NCI-H2227 (cell line): ENCODE measurements around the gene PLCG2.
"Not testable (repeated sequence)": the region's sequence is repeated elsewhere in the genome, so short reads cannot be mapped to it uniquely, and the experiment has no call there.

Experiments
- DNase-seq: peaks from one replicate; lab custom pipeline; 2025; ENCODE audit not compliant: unreplicated experiment; lab: John Stamatoyannopoulos, UW

The PLCG2 gene

GRCh38 chr16:81752876-81753227, 26.2 kb upstream of the PLCG2 start:
- DNase-seq: no peak

- DNase-seq: no peak
These were observed 24.2 kb upstream of the PLCG2 start for GRCh38 chr16:81754858-81755257.

GRCh38 chr16:81755915-81756614, 23.0 kb upstream of the PLCG2 start:
- DNase-seq: no peak

GRCh38 chr16:81756615-81757356, 22.3 kb upstream of the PLCG2 start:
- DNase-seq: no peak

GRCh38 chr16:81758376-81758775, 20.7 kb upstream of the PLCG2 start:
- DNase-seq: no peak

- DNase-seq: not testable (repeated sequence)
These were observed 16.8 kb upstream of the PLCG2 start for GRCh38 chr16:81762322-81762721.

- no peak for DNase-seq
These were observed 13.8 kb upstream of the PLCG2 start for GRCh38 chr16:81765111-81765919.

- no peak for DNase-seq
These were observed 13.1 kb upstream of the PLCG2 start for GRCh38 chr16:81765969-81766368.

- DNase-seq: no peak
These were observed 11.0 kb upstream of the PLCG2 start for GRCh38 chr16:81767987-81768592.

- DNase-seq: no peak
These were observed 9.1 kb upstream of the PLCG2 start for GRCh38 chr16:81770008-81770407.

GRCh38 chr16:81774348-81774747, 4.7 kb upstream of the PLCG2 start:
- no peak for DNase-seq

- DNase-seq: no peak
These were observed 3.5 kb upstream of the PLCG2 start for GRCh38 chr16:81775570-81775969.

GRCh38 chr16:81778231-81778630, 860 bp upstream of the PLCG2 start:
- DNase-seq: no peak

- no peak for DNase-seq
These were observed 637 bp downstream of the PLCG2 start for GRCh38 chr16:81779536-81780320.

GRCh38 chr16:81780350-81780749, 1.3 kb downstream of the PLCG2 start:
- no peak for DNase-seq

- DNase-seq: no peak
These were observed 3.1 kb downstream of the PLCG2 start for GRCh38 chr16:81782236-81782635.

- no peak for DNase-seq
These were observed 5.1 kb downstream of the PLCG2 start for GRCh38 chr16:81784072-81784795.

- DNase-seq: no peak
These were observed 6.2 kb downstream of the PLCG2 start for GRCh38 chr16:81785138-81785924.

- no peak for DNase-seq
These were observed 7.2 kb downstream of the PLCG2 start for GRCh38 chr16:81786321-81786720.
